ENCODE measurements around the gene C5orf15. TPM values are rescaled to one million over a fixed set of nuclear protein-coding genes. Genes with fewer than 3 reads are reported as not detected.
A peak's percentile ranks its signal among the peaks of the same experiment; 100 is the strongest.

Gene C5orf15
- total RNA-seq, 1 experiment from 2014 or later: 63.2 TPM

DNA sequence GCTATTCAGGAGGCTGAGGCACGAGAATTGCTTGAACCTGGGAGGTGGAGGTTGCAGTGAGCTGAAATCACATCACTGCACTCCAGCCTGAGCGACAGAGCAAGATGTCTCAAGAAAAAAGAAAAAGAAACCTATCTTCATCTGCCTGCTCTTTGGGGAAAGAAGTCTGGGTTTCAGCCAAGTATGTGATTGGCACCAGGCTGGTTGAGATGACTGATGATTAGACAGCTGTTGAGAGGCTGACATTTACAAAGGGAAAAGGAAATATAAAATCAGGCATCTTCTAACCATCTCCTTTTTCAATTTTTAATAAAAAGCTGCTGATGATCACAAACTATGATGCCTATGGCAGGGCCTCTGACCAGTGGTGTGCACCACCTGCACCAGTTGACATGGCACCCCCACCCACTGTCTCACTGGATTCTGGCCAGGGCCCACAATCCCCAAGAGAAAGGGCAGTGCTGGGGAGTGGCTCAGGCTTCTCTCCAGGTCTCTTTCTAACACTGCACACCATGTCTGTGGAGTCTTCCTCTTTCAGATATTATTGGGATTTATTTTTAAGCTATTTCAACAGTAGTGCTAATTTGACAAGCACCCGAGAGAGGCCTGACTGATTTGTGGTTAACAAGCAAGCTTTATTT is 17.2 kb upstream of the C5orf15 start:
- intact Hi-C loops (cut with micrococcal nuclease; ENCODE audit: unreplicated experiment): no loop called here
- TF ChIP-seq, protein P1, sequence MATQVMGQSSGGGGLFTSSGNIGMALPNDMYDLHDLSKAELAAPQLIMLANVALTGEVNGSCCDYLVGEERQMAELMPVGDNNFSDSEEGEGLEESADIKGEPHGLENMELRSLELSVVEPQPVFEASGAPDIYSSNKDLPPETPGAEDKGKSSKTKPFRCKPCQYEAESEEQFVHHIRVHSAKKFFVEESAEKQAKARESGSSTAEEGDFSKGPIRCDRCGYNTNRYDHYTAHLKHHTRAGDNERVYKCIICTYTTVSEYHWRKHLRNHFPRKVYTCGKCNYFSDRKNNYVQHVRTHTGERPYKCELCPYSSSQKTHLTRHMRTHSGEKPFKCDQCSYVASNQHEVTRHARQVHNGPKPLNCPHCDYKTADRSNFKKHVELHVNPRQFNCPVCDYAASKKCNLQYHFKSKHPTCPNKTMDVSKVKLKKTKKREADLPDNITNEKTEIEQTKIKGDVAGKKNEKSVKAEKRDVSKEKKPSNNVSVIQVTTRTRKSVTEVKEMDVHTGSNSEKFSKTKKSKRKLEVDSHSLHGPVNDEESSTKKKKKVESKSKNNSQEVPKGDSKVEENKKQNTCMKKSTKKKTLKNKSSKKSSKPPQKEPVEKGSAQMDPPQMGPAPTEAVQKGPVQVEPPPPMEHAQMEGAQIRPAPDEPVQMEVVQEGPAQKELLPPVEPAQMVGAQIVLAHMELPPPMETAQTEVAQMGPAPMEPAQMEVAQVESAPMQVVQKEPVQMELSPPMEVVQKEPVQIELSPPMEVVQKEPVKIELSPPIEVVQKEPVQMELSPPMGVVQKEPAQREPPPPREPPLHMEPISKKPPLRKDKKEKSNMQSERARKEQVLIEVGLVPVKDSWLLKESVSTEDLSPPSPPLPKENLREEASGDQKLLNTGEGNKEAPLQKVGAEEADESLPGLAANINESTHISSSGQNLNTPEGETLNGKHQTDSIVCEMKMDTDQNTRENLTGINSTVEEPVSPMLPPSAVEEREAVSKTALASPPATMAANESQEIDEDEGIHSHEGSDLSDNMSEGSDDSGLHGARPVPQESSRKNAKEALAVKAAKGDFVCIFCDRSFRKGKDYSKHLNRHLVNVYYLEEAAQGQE (IDR thresholded peaks at IDR 0.05; ENCODE audit: insufficient read depth in 1 of 2, low read depth in 2 of 2, low read length in 1 of 2): no peak
- TF ChIP-seq SIN3A (IDR thresholded peaks at IDR 0.05; ENCODE audit: borderline replicate concordance, insufficient read depth, low read depth, low read length) (no peak), TCF7L2 (IDR thresholded peaks at IDR 0.05; ENCODE audit: low read depth, low read length) (no peak)
- TF ChIP-seq, protein P2, sequence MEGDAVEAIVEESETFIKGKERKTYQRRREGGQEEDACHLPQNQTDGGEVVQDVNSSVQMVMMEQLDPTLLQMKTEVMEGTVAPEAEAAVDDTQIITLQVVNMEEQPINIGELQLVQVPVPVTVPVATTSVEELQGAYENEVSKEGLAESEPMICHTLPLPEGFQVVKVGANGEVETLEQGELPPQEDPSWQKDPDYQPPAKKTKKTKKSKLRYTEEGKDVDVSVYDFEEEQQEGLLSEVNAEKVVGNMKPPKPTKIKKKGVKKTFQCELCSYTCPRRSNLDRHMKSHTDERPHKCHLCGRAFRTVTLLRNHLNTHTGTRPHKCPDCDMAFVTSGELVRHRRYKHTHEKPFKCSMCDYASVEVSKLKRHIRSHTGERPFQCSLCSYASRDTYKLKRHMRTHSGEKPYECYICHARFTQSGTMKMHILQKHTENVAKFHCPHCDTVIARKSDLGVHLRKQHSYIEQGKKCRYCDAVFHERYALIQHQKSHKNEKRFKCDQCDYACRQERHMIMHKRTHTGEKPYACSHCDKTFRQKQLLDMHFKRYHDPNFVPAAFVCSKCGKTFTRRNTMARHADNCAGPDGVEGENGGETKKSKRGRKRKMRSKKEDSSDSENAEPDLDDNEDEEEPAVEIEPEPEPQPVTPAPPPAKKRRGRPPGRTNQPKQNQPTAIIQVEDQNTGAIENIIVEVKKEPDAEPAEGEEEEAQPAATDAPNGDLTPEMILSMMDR (IDR thresholded peaks at IDR 0.05): no peak
- Histone ChIP-seq H3K4me1 (ENCODE audit: control insufficient read depth, insufficient read depth, low read length) (peaks cover 5% of the 10 kb centered on the region; the same call in 1 of the 2 replicates), H3K27ac (ENCODE audit: low read length) (no peak overlapping the region), H3K9me3 (ENCODE audit: control insufficient read depth, insufficient read depth, low read depth, low read length) (no peaks in the 10 kb centered on the region), H3K27me3 (ENCODE audit: control insufficient read depth, insufficient read depth, low read length) (no peaks in the 10 kb centered on the region), H3K4me3 (ENCODE audit: low read depth in 2 of 2, low read length in 2 of 2) (no peak overlapping the region), H3K36me3 (ENCODE audit: control insufficient read depth, insufficient read depth, low read length) (peaks cover 23% of the 10 kb centered on the region)
- POLR2A ChIA-PET: interaction anchor here (1.6 kb wide), 1 partner anchor 10 kb away, joined by 4 read pairs; no protein-coding TSS in a partner anchor
- ATAC-seq: no peak
- no peak for DNase-seq (ENCODE audit: low read depth, low spot score)
- BruUV-seq (replicated peaks): TSS peak; percentile 36
- in situ Hi-C loops (cut with HindIII; ENCODE audit: low pct_unique_long_range_greater_than_20kb, low sequenced_read_pairs): no loop called here
- CTCF ChIA-PET: no interaction called here

DNA sequence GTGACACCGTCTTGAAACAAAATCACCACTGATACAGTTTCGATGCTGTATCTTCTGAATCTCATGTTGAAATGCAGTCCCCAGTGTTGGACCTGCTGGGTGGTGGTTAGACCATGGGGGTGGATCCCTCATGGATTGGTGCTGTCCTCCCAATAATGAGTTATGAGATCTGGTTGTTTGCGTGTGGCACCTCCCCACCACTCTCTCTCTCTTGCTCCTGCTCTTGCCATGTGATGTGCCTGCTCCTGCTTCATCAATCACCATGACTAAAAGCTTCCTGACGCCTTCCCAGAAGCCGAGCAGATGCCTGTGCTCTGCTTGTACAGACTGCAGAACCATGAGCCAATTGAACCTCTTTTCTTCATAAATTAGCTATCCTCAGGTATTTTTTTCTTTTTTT is 15.2 kb upstream of the C5orf15 start:
- ATAC-seq: no peak
- Histone ChIP-seq H3K27me3 (ENCODE audit: control insufficient read depth, insufficient read depth, low read length) (no peaks in the 10 kb centered on the region), H3K4me1 (ENCODE audit: control insufficient read depth, insufficient read depth, low read length) (peaks cover 5% of the 10 kb centered on the region; the same call in 1 of the 2 replicates), H3K9me3 (ENCODE audit: control insufficient read depth, insufficient read depth, low read depth, low read length) (no peaks in the 10 kb centered on the region), H3K36me3 (ENCODE audit: control insufficient read depth, insufficient read depth, low read length) (peaks cover 19% of the 10 kb centered on the region), H3K4me3 (ENCODE audit: low read depth in 2 of 2, low read length in 2 of 2) (no peak overlapping the region), H3K27ac (ENCODE audit: low read length) (no peak overlapping the region)
- ChIA-PET POLR2A (no interaction called here), CTCF (interaction anchor here (0.6 kb wide), 1 partner anchor 14 kb away, joined by 10 read pairs; no protein-coding TSS in a partner anchor)
- no peak for DNase-seq (ENCODE audit: low read depth, low spot score)
- in situ Hi-C loops (cut with HindIII; ENCODE audit: low pct_unique_long_range_greater_than_20kb, low sequenced_read_pairs): no loop called here
- no TSS peak for BruUV-seq (replicated peaks)
- TF ChIP-seq TCF7L2 (IDR thresholded peaks at IDR 0.05; ENCODE audit: low read depth, low read length) (no peak), SIN3A (IDR thresholded peaks at IDR 0.05; ENCODE audit: borderline replicate concordance, insufficient read depth, low read depth, low read length) (no peak), POLR2AphosphoS5 (IDR thresholded peaks at IDR 0.05; ENCODE audit: low read depth, low read length) (no peak)
- TF ChIP-seq, protein P1 (IDR thresholded peaks at IDR 0.05; ENCODE audit: insufficient read depth in 1 of 2, low read depth in 2 of 2, low read length in 1 of 2): no peak
- TF ChIP-seq, protein P2 (IDR thresholded peaks at IDR 0.05): no peak
- intact Hi-C loops (cut with micrococcal nuclease; ENCODE audit: unreplicated experiment): no loop called here
